Astrocyte of the cerebellum (primary cell): ENCODE data around the gene OR56A5.

Experiments
- DNase-seq: peaks from one replicate; pipeline ENCODE4 v3.0.0-alpha.2; 2011; ENCODE audit warnings: low read depth
- H3K4me3 ChIP-seq: 2 replicates; pipeline ENCODE4 v1.5.1; 2011; ENCODE audit warnings: mild to moderate bottlenecking, low read depth, low read length, moderate library complexity
- CTCF ChIP-seq: IDR thresholded peaks from 2 replicates; pipeline ENCODE4 v1.5.1; 2012; ENCODE audit warnings: low read length, low read depth, moderate library complexity, mild to moderate bottlenecking; ENCODE audit errors: missing control alignments
- in situ Hi-C: cut with HindIII; loops from 2 replicates; pipeline ENCODE4 v1.10.0; 2017; ENCODE audit warnings: low sequenced_read_pairs

The OR56A5 gene

GRCh38 chr11:5968394-5968793, at the start of gene OR56A5:
OR56A5 (minus strand) TSS chr11:5968494; CDS start chr11:5968494, 0 bp downstream.
- in situ Hi-C loops = no loop called here
- no peak for DNase-seq
- no peak for TF ChIP-seq CTCF

GRCh38 chr11:6013042-6013441, 44.7 kb upstream of the OR56A5 start:
- DNase-seq = no peak
- H3K4me3 ChIP-seq = no peak overlapping the region
- in situ Hi-C loops = no loop called here
- no peak for TF ChIP-seq CTCF

More at GRCh38 chr11:5968394-5968793, at the start of gene OR56A5:
- H3K4me3 ChIP-seq = no peak within 1 kb of the TSS

- in situ Hi-C loops = no loop called here
- no peak for TF ChIP-seq CTCF
- no peak for DNase-seq
- no peak overlapping the region for H3K4me3 ChIP-seq
Measured at GRCh38 chr11:6012035-6012668, 43.9 kb upstream of the OR56A5 start.

- TF ChIP-seq CTCF = no peak
- no peak for DNase-seq
- H3K4me3 ChIP-seq = no peak within 1 kb of the TSS
- in situ Hi-C loops = no loop called here
Measured at GRCh38 chr11:6006846-6007245, 38.6 kb upstream of the OR56A5 start, which contains the start of gene OR56A4. OR56A4 (minus strand) TSS chr11:6006946; CDS start chr11:6002992, 3,954 bp downstream.

GRCh38 chr11:6006395-6006794, 38.1 kb upstream of the OR56A5 start:
- in situ Hi-C loops = no loop called here

GRCh38 chr11:6002202-6002699, 34.0 kb upstream of the OR56A5 start:
- in situ Hi-C loops = no loop called here
- TF ChIP-seq CTCF = no peak
- no peak overlapping the region for H3K4me3 ChIP-seq
- no peak for DNase-seq

More at GRCh38 chr11:6006395-6006794, 38.1 kb upstream of the OR56A5 start:
- no peak for TF ChIP-seq CTCF
- H3K4me3 ChIP-seq = no peak overlapping the region
- no peak for DNase-seq
